WTC11 (cell line): ENCODE data around the gene TUBA4B. TPM values are rescaled to one million over a fixed set of nuclear protein-coding genes. Genes with fewer than 3 reads are reported as not detected.

ENCODE experiments used
- ATF3 ChIP-seq: sonication (generic); formaldehyde crosslinking; conservative IDR thresholded peaks from 2 replicates; pipeline ENCODE4 v1.8.1; 2022; ENCODE audit warnings: mild to moderate bottlenecking, missing genetic modification reagents
- CTCF ChIP-seq: fragments of 200-600 bp; IDR thresholded peaks from 2 replicates; pipeline ENCODE4 v1.8.0; 2022; ENCODE audit warnings: antibody characterized with exemption
- E2F5 ChIP-seq: sonication (generic); formaldehyde crosslinking; IDR thresholded peaks from 2 replicates; pipeline ENCODE4 v1.8.1; 2022; ENCODE audit warnings: mild to moderate bottlenecking, moderate library complexity, missing genetic modification reagents
- ERG ChIP-seq: fragments of 250-450 bp; sonication (Bioruptor Pico); IDR thresholded peaks from 2 replicates; pipeline ENCODE4 v1.8.0; 2021; ENCODE audit warnings: mild to moderate bottlenecking
- FOXP4 ChIP-seq: sonication (generic); formaldehyde crosslinking; IDR thresholded peaks from 2 replicates; pipeline ENCODE4 v1.8.0; 2022; ENCODE audit warnings: mild to moderate bottlenecking, missing genetic modification reagents
- GRHL2 ChIP-seq: fragments of 250-450 bp; sonication (Bioruptor Pico); IDR thresholded peaks from 2 replicates; pipeline ENCODE4 v1.8.0; 2022; ENCODE audit warnings: mild to moderate bottlenecking, moderate library complexity; ENCODE audit not compliant: insufficient replicate concordance, severe bottlenecking
- IRF1 ChIP-seq: sonication (generic); formaldehyde crosslinking; IDR thresholded peaks from 2 replicates; pipeline ENCODE4 v1.8.0; 2023; ENCODE audit warnings: missing genetic modification reagents
- JUN ChIP-seq: sonication (generic); formaldehyde crosslinking; IDR thresholded peaks from 2 replicates; pipeline ENCODE4 v1.8.0; 2023; ENCODE audit warnings: mild to moderate bottlenecking, missing genetic modification reagents
- KAT7 ChIP-seq: sonication (generic); formaldehyde crosslinking; IDR thresholded peaks from 2 replicates; pipeline ENCODE4 v1.8.1; 2023; ENCODE audit warnings: missing genetic modification reagents, mild to moderate bottlenecking, borderline replicate concordance
- MYBL2 ChIP-seq: sonication (generic); formaldehyde crosslinking; IDR thresholded peaks from 2 replicates; pipeline ENCODE4 v1.8.1; 2023; ENCODE audit warnings: mild to moderate bottlenecking, moderate library complexity, missing genetic modification reagents
- NFYB ChIP-seq: sonication (generic); formaldehyde crosslinking; conservative IDR thresholded peaks from 2 replicates; pipeline ENCODE4 v1.8.0; 2022; ENCODE audit warnings: low read depth, missing genetic modification reagents
- RELA ChIP-seq: sonication (generic); formaldehyde crosslinking; IDR thresholded peaks from 2 replicates; pipeline ENCODE4 v1.8.1; 2022; ENCODE audit warnings: missing genetic modification reagents, mild to moderate bottlenecking, borderline replicate concordance
- TEAD1 ChIP-seq: sonication (generic); formaldehyde crosslinking; IDR thresholded peaks from 2 replicates; pipeline ENCODE4 v1.8.0; 2022; ENCODE audit warnings: mild to moderate bottlenecking, missing genetic modification reagents
- ZBTB21 ChIP-seq: sonication (generic); formaldehyde crosslinking; IDR thresholded peaks from 2 replicates; pipeline ENCODE4 v1.8.1; 2023; ENCODE audit warnings: mild to moderate bottlenecking, missing genetic modification reagents, borderline replicate concordance
- ZNF121 ChIP-seq: sonication (generic); formaldehyde crosslinking; IDR thresholded peaks from 2 replicates; pipeline ENCODE4 v1.8.0; 2023; ENCODE audit warnings: missing genetic modification reagents
- ZNF138 ChIP-seq: sonication (generic); formaldehyde crosslinking; conservative IDR thresholded peaks from 2 replicates; pipeline ENCODE4 v1.8.1; 2022; ENCODE audit warnings: mild to moderate bottlenecking, moderate library complexity, missing genetic modification reagents
- ZNF219 ChIP-seq: sonication (generic); formaldehyde crosslinking; IDR thresholded peaks from 2 replicates; pipeline ENCODE4 v1.8.0; 2023; ENCODE audit warnings: missing genetic modification reagents, mild to moderate bottlenecking, borderline replicate concordance
- ZNF671 ChIP-seq: fragments of 250-450 bp; sonication (Bioruptor Pico); IDR thresholded peaks from 2 replicates; pipeline ENCODE4 v1.8.0; 2021; ENCODE audit warnings: mild to moderate bottlenecking
- ZSCAN18 ChIP-seq: fragments of 250-450 bp; sonication (Bioruptor Pico); IDR thresholded peaks from 2 replicates; pipeline ENCODE4 v2.1.2; 2022; ENCODE audit warnings: mild to moderate bottlenecking, moderate library complexity
- total RNA-seq: library from RNA; stranded (reverse); gene quantifications from 3 replicates; pipeline ENCODE4 v1.2.3, GENCODE V29; 2021

Gene TUBA4B
- total RNA-seq, 1 experiment from 2014 or later = 0.20 TPM

- TF ChIP-seq ZSCAN18 (no peak), E2F5 (CRISPR knock-in tag) (peak; percentile 20; the same call in 1 of the 2 replicates), IRF1 (CRISPR knock-in tag) (no peak), NFYB (CRISPR knock-in tag) (peak; percentile 98), ERG (CRISPR knock-in tag) (no peak), JUN (CRISPR knock-in tag) (no peak), MYBL2 (CRISPR knock-in tag) (no peak), ZBTB21 (CRISPR knock-in tag) (no peak), GRHL2 (no peak), TEAD1 (CRISPR knock-in tag) (no peak), ATF3 (no peak), ZNF121 (CRISPR knock-in tag) (no peak), CTCF (no peak), FOXP4 (CRISPR knock-in tag) (no peak), KAT7 (CRISPR knock-in tag) (no peak), ZNF671 (no peak), ZNF219 (no peak), ZNF138 (CRISPR knock-in tag) (no peak), RELA (CRISPR knock-in tag) (no peak)
Observed at GRCh38 chr2:219229305-219230058, 23.6 kb upstream of the TUBA4B start, which contains the start of the genes ANKZF1 and ATG9A (continued).
